Suprapubic skin (tissue), 4 donors: ENCODE results near the gene HSD17B8.

ENCODE experiments used
- EP300 ChIP-seq: sonication (generic); formaldehyde crosslinking; IDR thresholded peaks from one replicate; pipeline ENCODE4 v1.6.1; 2017; ENCODE audit warnings: antibody characterized with exemption
- POLR2A ChIP-seq, 2 donors: fragments of 450-650 bp; IDR thresholded peaks; one replicate each; pipeline ENCODE4 v1.6.1; 2017; ENCODE audit warnings: antibody characterized with exemption in 2 of 2, mild to moderate bottlenecking in 2 of 2, moderate library complexity in 2 of 2
- POLR2AphosphoS5 ChIP-seq, 3 donors: sonication (generic); formaldehyde crosslinking; IDR thresholded peaks; one replicate each; pipeline ENCODE4 v1.6.1; 2017; ENCODE audit warnings: antibody characterized with exemption in 3 of 3
- TF ChIP-seq, protein P1 (sequence below), 2 donors: fragments of 200-600 bp in 1 of 2; fragments of 450-650 bp in 1 of 2; sonication (generic) in 1 of 2; IDR thresholded peaks; one replicate each; pipeline ENCODE4 v1.5.1; 2016 to 2019; ENCODE audit warnings: antibody characterized with exemption in 2 of 2, mild to moderate bottlenecking in 1 of 2, moderate library complexity in 1 of 2

DNA sequence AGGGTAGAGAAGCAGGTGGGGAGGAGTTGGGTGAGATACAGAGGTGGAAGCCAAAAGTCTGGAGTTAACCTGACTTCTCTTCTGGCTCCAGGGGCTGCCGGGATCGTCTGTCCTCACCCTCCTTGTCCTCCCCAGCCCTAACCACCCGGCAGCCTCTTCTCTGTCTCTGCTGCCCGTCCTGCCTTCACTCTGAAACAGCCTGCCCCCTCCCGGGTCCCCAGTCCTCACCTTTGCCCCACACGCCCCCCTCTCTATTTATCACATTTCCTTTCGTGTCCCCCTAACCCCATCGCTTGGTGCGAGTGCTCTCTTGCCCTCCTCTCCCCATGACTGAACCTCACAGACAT, 9.5 kb downstream of the HSD17B8 start:
- TF ChIP-seq EP300 (no peak), POLR2A (IDR thresholded peaks at IDR 0.05) (no peak), POLR2AphosphoS5 (IDR thresholded peaks at IDR 0.05) (no peak)
- TF ChIP-seq, protein P1, sequence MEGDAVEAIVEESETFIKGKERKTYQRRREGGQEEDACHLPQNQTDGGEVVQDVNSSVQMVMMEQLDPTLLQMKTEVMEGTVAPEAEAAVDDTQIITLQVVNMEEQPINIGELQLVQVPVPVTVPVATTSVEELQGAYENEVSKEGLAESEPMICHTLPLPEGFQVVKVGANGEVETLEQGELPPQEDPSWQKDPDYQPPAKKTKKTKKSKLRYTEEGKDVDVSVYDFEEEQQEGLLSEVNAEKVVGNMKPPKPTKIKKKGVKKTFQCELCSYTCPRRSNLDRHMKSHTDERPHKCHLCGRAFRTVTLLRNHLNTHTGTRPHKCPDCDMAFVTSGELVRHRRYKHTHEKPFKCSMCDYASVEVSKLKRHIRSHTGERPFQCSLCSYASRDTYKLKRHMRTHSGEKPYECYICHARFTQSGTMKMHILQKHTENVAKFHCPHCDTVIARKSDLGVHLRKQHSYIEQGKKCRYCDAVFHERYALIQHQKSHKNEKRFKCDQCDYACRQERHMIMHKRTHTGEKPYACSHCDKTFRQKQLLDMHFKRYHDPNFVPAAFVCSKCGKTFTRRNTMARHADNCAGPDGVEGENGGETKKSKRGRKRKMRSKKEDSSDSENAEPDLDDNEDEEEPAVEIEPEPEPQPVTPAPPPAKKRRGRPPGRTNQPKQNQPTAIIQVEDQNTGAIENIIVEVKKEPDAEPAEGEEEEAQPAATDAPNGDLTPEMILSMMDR (IDR thresholded peaks at IDR 0.05) = no peak
